HepG2 (cell line): Measurements from ENCODE around the gene MAN1A2. TPM values are rescaled to one million over a fixed set of nuclear protein-coding genes. Genes with fewer than 3 reads are reported as not detected.

Source experiments
- ATAC-seq: fragments of 200-7000 bp; cut with Tn5 transposase; 3 replicates; pipeline ENCODE4 v1.9.1; 2020; ENCODE audit warnings: mild to moderate bottlenecking, moderate library complexity
- BruUV-seq: library from RNA; stranded (reverse); fragments of 400-500 nt; replicated peaks from 2 replicates; lab custom pipeline; 2021; lab: Mats Ljungman, UMichigan
- CTCF ChIA-PET: fragments of 300-600 bp; formaldehyde crosslinking; extraction: SDS; loops from one replicate; lab custom pipeline; 2021; ENCODE audit warnings: low total read pairs, inconsistent platforms, low intra/inter-chr PET ratio; lab: Yijun Ruan, JAX
- POLR2A ChIA-PET: fragments of 350-600 bp; sonication (Branson Sonifier 250); formaldehyde crosslinking; loops from one replicate; lab custom pipeline; 2020; ENCODE audit warnings: antibody characterized with exemption, inconsistent platforms; lab: Yijun Ruan, JAX
- DNase-seq: peaks from one replicate; pipeline ENCODE4 v3.0.0-alpha.2; 2015; ENCODE audit warnings: low spot score
- FAIRE-seq: peaks from 3 replicates; lab custom pipeline; 2011; peaks lifted over from hg19 to GRCh38; lab: Jason Lieb, UNC
- H2AFZ ChIP-seq: one replicate; pipeline ENCODE4 v1.6.1; 2011; ENCODE audit warnings: low read length, inconsistent platforms
- H3K27ac ChIP-seq: fragments of 300-600 bp; 3 replicates; pipeline ENCODE4 v1.8.0; 2011; ENCODE audit warnings: mixed run types, mild to moderate bottlenecking, mixed read lengths, low read length, inconsistent platforms; ENCODE audit not compliant: insufficient read depth; ENCODE audit errors: extremely low read length
- H3K27me3 ChIP-seq, 2 experiments: fragments of 200-600 bp in 1 of 2; 2 replicates in 1 of 2; 3 replicates in 1 of 2; pipeline versions ENCODE4 v1.6.0 to v1.8.0; 2011; ENCODE audit warnings: low read length in 2 of 2, mild to moderate bottlenecking in 2 of 2, moderate library complexity in 2 of 2, inconsistent platforms in 1 of 2; ENCODE audit not compliant: insufficient read depth in 2 of 2, control insufficient read depth in 1 of 2
- H3K36me3 ChIP-seq, 2 experiments: fragments of 200-600 bp in 1 of 2; replicated peaks in 1 of 2; 2 replicates in 1 of 2; 3 replicates in 1 of 2; pipeline versions ENCODE4 v1.5.1 to v1.8.0; 2011; ENCODE audit warnings: low read length in 2 of 2, inconsistent platforms in 1 of 2; ENCODE audit not compliant: insufficient read depth in 2 of 2, control insufficient read depth in 1 of 2
- H3K4me1 ChIP-seq: 2 replicates; pipeline ENCODE4 v1.5.1; 2012; ENCODE audit warnings: low read length, inconsistent platforms; ENCODE audit not compliant: insufficient read depth
- H3K4me2 ChIP-seq: 2 replicates; pipeline ENCODE4 v1.6.0; 2011; ENCODE audit warnings: low read depth, low read length, inconsistent platforms
- H3K4me3 ChIP-seq, 3 experiments: fragments of 200-600 bp in 1 of 3; sonication (generic), shearing (Covaris generic) in 1 of 3; replicated peaks in 1 of 3; 2 replicates each; pipeline ENCODE4 v1.5.1; 2011 to 2016; ENCODE audit warnings: low read length in 3 of 3, inconsistent platforms in 2 of 3, low read depth in 2 of 3, mild to moderate bottlenecking in 2 of 3, control low read depth in 1 of 3, mixed read lengths in 1 of 3; ENCODE audit not compliant: insufficient read depth in 1 of 3
- H3K79me2 ChIP-seq: one replicate; pipeline ENCODE4 v1.6.1; 2011; ENCODE audit warnings: low read length, inconsistent platforms; ENCODE audit not compliant: insufficient read depth
- H3K9ac ChIP-seq: 2 replicates; pipeline ENCODE4 v1.6.0; 2011; ENCODE audit warnings: mild to moderate bottlenecking, low read depth, low read length, inconsistent platforms; ENCODE audit not compliant: insufficient read depth
- H3K9me3 ChIP-seq: 2 replicates; pipeline ENCODE4 v1.5.1; 2012; ENCODE audit warnings: mild to moderate bottlenecking, low read length
- H4K20me1 ChIP-seq: 2 replicates; pipeline ENCODE4 v1.6.0; 2011; ENCODE audit warnings: inconsistent platforms, mild to moderate bottlenecking, low read length, moderate library complexity; ENCODE audit not compliant: insufficient read depth
- CBX2 ChIP-seq, 2 experiments: fragments of 200-600 bp in 1 of 2; sonication (generic); formaldehyde crosslinking in 1 of 2; IDR thresholded peaks; 2 replicates each; pipeline versions ENCODE4 v1.7.0 to v1.8.1; 2018 to 2022; ENCODE audit warnings: low read depth in 2 of 2, low read length in 1 of 2, mild to moderate bottlenecking in 1 of 2, missing genetic modification reagents in 1 of 2
- DNMT3B ChIP-seq: conservative IDR thresholded peaks from 2 replicates; pipeline ENCODE4 v1.6.1; 2016; ENCODE audit warnings: missing biosample characterization, control low read depth
- EED ChIP-seq: sonication (generic); formaldehyde crosslinking; IDR thresholded peaks from 2 replicates; pipeline ENCODE4 v1.5.0; 2020; ENCODE audit warnings: mild to moderate bottlenecking, missing genetic modification reagents
- HBP1 ChIP-seq: IDR thresholded peaks from 2 replicates; pipeline ENCODE4 v1.6.1; 2016; ENCODE audit warnings: low read depth, control low read depth
- MAFG ChIP-seq: sonication (generic); formaldehyde crosslinking; IDR thresholded peaks from 2 replicates; pipeline ENCODE4 v1.5.1; 2020; ENCODE audit warnings: mild to moderate bottlenecking, missing genetic modification reagents
- NR2F2 ChIP-seq: IDR thresholded peaks from 2 replicates; pipeline ENCODE4 v1.6.1; 2012; ENCODE audit warnings: low read depth, inconsistent platforms, borderline replicate concordance
- PLSCR1 ChIP-seq: sonication (generic); formaldehyde crosslinking; IDR thresholded peaks from 2 replicates; pipeline ENCODE4 v1.5.0; 2020; ENCODE audit warnings: missing genetic modification reagents, mild to moderate bottlenecking, borderline replicate concordance
- REL ChIP-seq: sonication (generic); formaldehyde crosslinking; conservative IDR thresholded peaks from 2 replicates; pipeline ENCODE4 v1.8.0; 2022; ENCODE audit warnings: mild to moderate bottlenecking, missing genetic modification reagents, moderate library complexity
- RNF219 ChIP-seq: sonication (generic); formaldehyde crosslinking; IDR thresholded peaks from 2 replicates; pipeline ENCODE4 v1.5.0; 2020; ENCODE audit warnings: mild to moderate bottlenecking, missing genetic modification reagents
- TCF7 ChIP-seq: sonication (generic); IDR thresholded peaks from 2 replicates; pipeline ENCODE4 v1.6.1; 2016; ENCODE audit warnings: antibody characterized with exemption, low read depth
- ZKSCAN1 ChIP-seq: fragments of 150-350 bp; IDR thresholded peaks from 2 replicates; pipeline ENCODE4 v1.6.1; 2014; ENCODE audit warnings: low read length
- ZNF235 ChIP-seq: sonication (generic); formaldehyde crosslinking; IDR thresholded peaks from 2 replicates; pipeline ENCODE4 v1.8.1; 2023; ENCODE audit warnings: mild to moderate bottlenecking, missing genetic modification reagents, borderline replicate concordance
- ZNF253 ChIP-seq: sonication (generic); formaldehyde crosslinking; IDR thresholded peaks from 2 replicates; pipeline ENCODE4 v1.8.0; 2022; ENCODE audit warnings: mild to moderate bottlenecking, missing genetic modification reagents, borderline replicate concordance
- ZNF460 ChIP-seq: sonication (generic); formaldehyde crosslinking; IDR thresholded peaks from 2 replicates; pipeline ENCODE4 v1.5.1; 2020; ENCODE audit warnings: missing genetic modification reagents, mild to moderate bottlenecking, borderline replicate concordance
- ZNF703 ChIP-seq: sonication (generic); formaldehyde crosslinking; IDR thresholded peaks from 2 replicates; pipeline ENCODE4 v1.5.1; 2020; ENCODE audit warnings: missing genetic modification reagents, mild to moderate bottlenecking, moderate library complexity, borderline replicate concordance
- ZNF790 ChIP-seq: sonication (generic); formaldehyde crosslinking; IDR thresholded peaks from 2 replicates; pipeline ENCODE4 v1.8.0; 2022; ENCODE audit warnings: missing genetic modification reagents, mild to moderate bottlenecking, borderline replicate concordance
- in situ Hi-C: cut with HindIII; loops from 2 replicates; pipeline ENCODE4 v1.10.0; 2017; ENCODE audit warnings: low pct_unique_long_range_greater_than_20kb; ENCODE audit not compliant: extremely low pct_ligation_motif_present
- intact Hi-C: fragments of 100-400 bp; cut with micrococcal nuclease; formaldehyde crosslinking; loops from one replicate; pipeline ENCODE4 v1.10.0; 2022; ENCODE audit not compliant: unreplicated experiment
- polyA plus RNA-seq, 8 experiments: library from polyadenylated mRNA; depleted of rRNA in 3 of 8; stranded (reverse) in 7 of 8; unstranded in 1 of 8; fragments of >200 nt; fragmentation: Illumina TruSeq in 4 of 8; extraction: Trizol in 4 of 8; gene quantifications; 2 replicates each; pipeline versions ENCODE4 v1.2.1 to v1.2.3, GENCODE V29; 2011 to 2016; ENCODE audit warnings: low read depth in 4 of 8, missing spikeins in 1 of 8, mixed read lengths in 1 of 8; ENCODE audit not compliant: insufficient read depth in 1 of 8
- total RNA-seq, 5 experiments: library from RNA; depleted of rRNA; stranded (reverse); fragments of >200 nt; fragmentation: Illumina TruSeq; extraction: Trizol; gene quantifications; 2 replicates each; pipeline ENCODE4 v1.2.3, GENCODE V29; 2016; ENCODE audit warnings: low read depth in 1 of 5

Gene MAN1A2
- total and polyA plus RNA-seq, 2 of the 13 experiments (the other 11 are each of a cell fraction or from before 2014, with no cell fraction given): 8.0 to 19.9 TPM

GRCh38 chr1:117412472-117412871, 45.2 kb downstream of the MAN1A2 start:
- no peak for FAIRE-seq
- CTCF ChIA-PET: no interaction called here
- no peak for TF ChIP-seq PLSCR1 (CRISPR knock-in tag)
- no peak for TF ChIP-seq ZNF790 (CRISPR knock-in tag)
- no peak for TF ChIP-seq HBP1 (CRISPR knock-in tag)
- no peak for TF ChIP-seq REL (CRISPR knock-in tag)
- TF ChIP-seq CBX2 (IDR thresholded peaks at IDR 0.05; ENCODE audit: low read depth, low read length): no peak
- no peak for TF ChIP-seq CBX2 (CRISPR knock-in tag; IDR thresholded peaks at IDR 0.05; ENCODE audit: low read depth)
- no peak for TF ChIP-seq EED (CRISPR knock-in tag)
- TF ChIP-seq NR2F2: no peak
- TF ChIP-seq ZNF703 (CRISPR knock-in tag): no peak
- TF ChIP-seq ZNF460 (CRISPR knock-in tag): no peak
- no peak for TF ChIP-seq TCF7
- TF ChIP-seq MAFG (CRISPR knock-in tag): no peak
- TF ChIP-seq ZNF253 (CRISPR knock-in tag): no peak
- no peak for TF ChIP-seq DNMT3B (CRISPR knock-in tag)
- TF ChIP-seq ZNF235: no peak
- TF ChIP-seq RNF219: no peak
- TF ChIP-seq ZKSCAN1: no peak
- Histone ChIP-seq H3K9ac (no peak overlapping the region), H3K27me3 (no peaks in the 10 kb centered on the region), H4K20me1 (no peaks in the 10 kb centered on the region), H3K27ac (no peak overlapping the region), H2AFZ (no peak overlapping the region), H3K4me2 (no peak overlapping the region), H3K4me1 (no peaks in the 10 kb centered on the region), H3K4me3 (no peak overlapping the region), H3K36me3 (no peaks in the 10 kb centered on the region), H3K79me2 (no peaks in the 10 kb centered on the region), H3K9me3 (no peaks in the 10 kb centered on the region)
- intact Hi-C loops: no loop called here
- POLR2A ChIA-PET: no interaction called here
- in situ Hi-C loops: no loop called here
- ATAC-seq: no peak
- no peak for DNase-seq
- no TSS peak for BruUV-seq
